ENCODE results near the gene RAB27A.

GRCh38 chr15:55260562-55261131 lies 29.0 kb downstream of the RAB27A start:
- no peak for TF ChIP-seq CTCF (conservative IDR thresholded peaks at IDR 0.05; ENCODE audit: low read depth in 2 of 2)
- no peak for TF ChIP-seq EZH2 (IDR thresholded peaks at IDR 0.05; ENCODE audit: low read depth, unreplicated experiment)
- no peak for TF ChIP-seq REST (IDR thresholded peaks at IDR 0.05; ENCODE audit: unreplicated experiment)
- TF ChIP-seq EZH2phosphoT487 (IDR thresholded peaks at IDR 0.05; ENCODE audit: unreplicated experiment): no peak
- TF ChIP-seq POLR2AphosphoS5 (IDR thresholded peaks at IDR 0.05; ENCODE audit: low read depth): no peak
- no peak for TF ChIP-seq STAT1 (IDR thresholded peaks at IDR 0.05; ENCODE audit: unreplicated experiment)
- TF ChIP-seq ETS1 (IDR thresholded peaks at IDR 0.05): no peak
